Epidermal melanocyte (primary cell): Measurements from ENCODE around the gene JPT2.
"Not testable (repeated sequence)": the region's sequence is repeated elsewhere in the genome, so short reads cannot be mapped to it uniquely, and the experiment has no call there.

Experiments
- DNase-seq: peaks from one replicate; pipeline ENCODE4 v3.0.0; 2011; ENCODE audit warnings: low spot score; ENCODE audit not compliant: insufficient read length

JPT2 gene

GRCh38 chr16:1731603-1732002 lies 53.5 kb downstream of the JPT2 start:
- no peak for DNase-seq

GRCh38 chr16:1732071-1732470 lies 54.0 kb downstream of the JPT2 start:
- no peak for DNase-seq

DNA sequence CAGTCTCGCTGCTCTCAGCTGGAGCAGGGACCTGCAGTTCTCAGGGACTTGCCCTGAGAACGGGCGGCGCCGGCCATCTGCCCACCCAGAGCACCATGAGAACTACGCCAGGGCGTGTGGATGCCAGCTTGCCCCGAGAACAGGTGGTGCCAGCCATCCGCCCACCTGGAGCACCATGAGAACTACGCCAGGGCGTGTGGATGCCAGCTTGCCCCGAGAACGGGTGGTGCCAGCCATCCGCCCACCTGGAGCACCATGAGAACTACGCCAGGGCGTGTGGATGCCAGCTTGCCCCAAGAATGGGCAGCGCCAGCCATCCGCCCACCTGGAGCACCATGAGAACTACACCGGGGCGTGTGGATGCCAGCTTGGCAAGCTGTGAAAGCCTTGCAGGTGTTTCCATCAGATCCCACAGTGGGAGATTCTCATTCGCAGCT lies 54.5 kb downstream of the JPT2 start:
- DNase-seq = not testable (repeated sequence)

GRCh38 chr16:1734123-1734522 lies 56.0 kb downstream of the JPT2 start:
- no peak for DNase-seq

DNA sequence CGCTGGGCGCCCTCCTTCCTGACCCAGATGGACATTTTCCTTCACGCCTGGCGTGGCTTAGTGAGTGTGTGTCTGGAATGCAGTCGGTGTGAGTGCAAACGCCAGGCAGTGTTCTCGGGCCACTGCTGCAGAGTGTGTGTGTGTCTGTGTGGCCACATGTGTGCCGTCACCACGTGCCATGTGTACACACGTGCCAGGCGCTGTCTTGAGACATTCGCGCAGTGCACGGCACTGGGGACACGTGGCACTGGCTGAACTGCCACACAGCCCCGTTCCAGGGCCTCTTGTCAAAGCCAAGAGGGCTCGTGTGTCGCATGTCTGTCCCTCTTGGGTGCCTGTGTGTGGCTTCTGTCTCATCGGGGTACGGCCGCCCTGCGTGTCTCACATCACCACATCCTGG lies 56.7 kb downstream of the JPT2 start:
- DNase-seq = no peak

DNA sequence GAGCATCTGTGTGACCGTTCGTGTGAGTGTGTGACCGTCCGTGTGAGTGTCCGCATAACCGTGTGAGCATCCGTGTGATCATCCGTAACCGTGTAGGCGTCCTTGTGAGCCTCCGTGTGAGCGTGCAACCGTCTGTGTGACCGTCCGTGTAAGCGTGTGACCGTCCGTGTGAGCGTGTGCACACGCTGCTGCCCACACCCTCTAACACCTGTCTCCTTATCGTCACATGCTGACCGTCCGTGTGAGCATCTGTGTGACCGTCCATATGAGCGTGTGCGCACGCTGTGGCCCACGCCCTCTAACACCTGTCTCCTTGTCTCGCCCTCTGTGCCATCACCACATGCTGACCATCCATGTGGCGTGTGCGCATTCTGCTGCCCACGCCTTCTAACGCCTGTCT lies 62.2 kb downstream of the JPT2 start:
- no peak for DNase-seq

GRCh38 chr16:1740781-1741490 lies 62.9 kb downstream of the JPT2 start:
- DNase-seq = no peak

- no peak for DNase-seq
Measured at GRCh38 chr16:1741553-1742165, 63.6 kb downstream of the JPT2 start.

GRCh38 chr16:1743376-1744337 lies 65.6 kb downstream of the JPT2 start:
- DNase-seq = no peak

GRCh38 chr16:1744338-1744840 lies 66.3 kb downstream of the JPT2 start:
- DNase-seq = no peak

DNA sequence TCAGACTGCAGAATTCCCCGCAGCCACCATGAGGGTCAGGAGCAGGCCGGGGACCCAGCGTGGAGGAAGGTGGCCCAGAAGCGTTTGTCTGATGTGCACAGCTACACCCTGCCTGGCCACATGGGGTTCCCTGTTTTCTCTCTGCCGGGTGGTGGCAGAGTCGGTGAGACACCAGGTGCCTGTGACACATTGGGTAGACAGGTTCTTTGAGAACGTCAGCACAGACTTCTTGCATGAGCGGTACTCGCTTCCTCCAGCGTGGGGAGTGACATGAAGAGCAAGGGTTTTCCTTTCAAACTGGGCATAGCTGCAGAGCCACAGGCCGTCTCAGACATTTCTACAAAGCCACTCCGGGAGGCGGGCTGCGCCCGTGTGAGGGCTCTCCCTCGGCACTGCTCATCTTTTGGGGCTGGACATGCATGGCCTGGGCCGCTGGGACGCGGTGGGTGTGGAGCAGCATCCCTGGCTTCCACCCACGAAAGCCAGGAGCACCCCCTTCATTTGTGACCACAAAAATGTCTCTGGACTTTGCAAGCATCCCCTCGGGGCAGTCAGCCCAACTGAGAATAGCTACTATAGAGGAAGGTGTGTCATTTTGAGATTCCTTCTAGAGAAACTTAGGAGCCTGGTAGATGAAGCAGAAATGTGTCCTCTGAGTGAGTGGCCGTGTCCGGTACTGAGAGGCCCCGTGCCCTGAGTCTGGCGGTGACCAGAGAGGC lies 67.3 kb downstream of the JPT2 start:
- no peak for DNase-seq

- peak; percentile 57 for DNase-seq
Measured at GRCh38 chr16:1745900-1746692, 68.0 kb downstream of the JPT2 start.

DNA sequence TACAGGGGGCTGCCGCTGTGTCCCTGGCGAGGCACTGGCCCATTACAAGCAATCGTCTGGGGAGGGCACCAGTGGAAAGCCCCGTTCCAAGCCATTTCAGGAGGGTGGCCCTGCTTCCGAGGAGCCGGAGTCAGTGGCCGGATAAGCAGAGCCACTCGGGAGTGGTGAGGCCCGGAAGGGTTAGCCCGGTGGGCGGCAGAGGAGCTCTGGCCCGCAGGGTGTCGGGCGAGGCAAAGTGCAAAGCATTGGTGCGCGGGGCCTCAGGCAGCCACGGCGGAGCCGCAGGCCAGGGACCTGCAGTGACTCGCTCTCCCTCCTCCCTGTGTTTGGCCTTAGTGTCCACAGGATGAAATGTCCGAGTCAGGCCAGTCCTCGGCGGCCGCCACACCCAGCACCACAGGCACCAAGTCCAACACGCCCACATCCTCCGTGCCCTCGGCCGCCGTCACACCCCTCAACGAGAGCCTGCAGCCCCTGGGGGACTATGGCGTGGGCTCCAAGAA lies 68.7 kb downstream of the JPT2 start:
- DNase-seq = no peak

GRCh38 chr16:1747934-1748333 lies 69.9 kb downstream of the JPT2 start:
- no peak for DNase-seq

DNA sequence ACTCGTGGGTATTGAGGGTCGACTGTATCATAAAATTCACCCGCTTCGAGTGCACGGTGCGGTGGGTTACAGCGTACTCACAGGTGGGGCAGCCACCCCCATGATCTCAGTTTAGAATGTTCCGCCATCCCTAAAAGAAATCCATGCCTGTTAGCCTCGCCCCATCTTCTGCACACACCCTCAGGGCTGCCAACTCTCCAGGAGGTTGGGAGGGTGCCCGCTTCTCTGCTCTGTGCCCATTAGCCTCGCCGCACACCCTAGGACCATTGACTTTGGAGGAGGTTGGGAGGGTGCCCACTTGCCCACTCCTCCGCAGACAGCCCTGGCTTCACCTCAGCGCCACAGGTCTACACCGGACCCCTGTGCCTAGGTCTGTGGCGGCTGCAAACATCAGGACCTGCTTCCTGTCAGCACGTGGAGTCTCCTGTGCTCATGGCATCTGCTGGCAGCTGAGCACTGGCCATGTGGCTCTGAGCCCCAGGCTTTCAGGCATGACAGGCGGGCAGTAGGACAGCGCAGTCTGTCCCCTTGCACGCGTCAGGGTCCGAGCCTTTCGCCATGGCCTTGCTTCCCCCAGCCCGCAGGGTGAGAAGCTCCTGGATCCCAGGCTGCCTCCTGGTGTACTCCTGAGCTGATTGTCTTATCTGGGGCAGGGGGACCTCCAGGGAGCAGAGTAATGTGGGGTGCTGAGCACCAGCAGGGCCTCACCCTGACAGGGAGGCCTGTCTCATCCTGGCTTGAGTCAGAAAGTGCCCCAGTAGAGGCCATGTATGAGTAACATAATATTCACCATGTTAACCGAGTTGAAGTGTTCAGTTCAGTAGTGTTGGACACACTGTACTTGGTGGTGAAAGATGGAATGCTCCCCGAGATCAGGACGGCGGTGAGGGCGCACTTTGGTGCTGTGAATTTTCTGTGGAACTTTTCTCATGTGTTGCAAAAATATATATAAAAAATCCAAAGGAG lies 71.4 kb downstream of the JPT2 start:
- DNase-seq = no peak
